GM12865 (cell line): ENCODE data around the gene DENND1B.

Source experiments
- DNase-seq: peaks from one replicate; pipeline ENCODE4 v3.0.0; 2010; ENCODE audit warnings: low read depth
- H3K4me3 ChIP-seq: 2 replicates; pipeline ENCODE4 v1.5.1; 2011; ENCODE audit warnings: mild to moderate bottlenecking, low read depth, low read length, control low read depth
- CTCF ChIP-seq: IDR thresholded peaks from 2 replicates; pipeline ENCODE4 v1.5.1; 2011; ENCODE audit warnings: low read length, control low read depth, low read depth, inconsistent platforms; ENCODE audit not compliant: insufficient read depth; ENCODE audit errors: missing control alignments

Gene DENND1B

GRCh38 chr1:197553281-197553680 is 222.0 kb downstream of the DENND1B start:
- DNase-seq = no peak
- no peak overlapping the region for H3K4me3 ChIP-seq
- TF ChIP-seq CTCF = no peak

- H3K4me3 ChIP-seq = no peak overlapping the region
- TF ChIP-seq CTCF = no peak
- no peak for DNase-seq
Observed at GRCh38 chr1:197546989-197547388, 228.3 kb downstream of the DENND1B start.

- no peak overlapping the region for H3K4me3 ChIP-seq
- DNase-seq = no peak
- no peak for TF ChIP-seq CTCF
Observed at GRCh38 chr1:197544553-197544952, 230.7 kb downstream of the DENND1B start.

GRCh38 chr1:197544130-197544529 is 231.2 kb downstream of the DENND1B start:
- no peak overlapping the region for H3K4me3 ChIP-seq
- no peak for DNase-seq
- TF ChIP-seq CTCF = no peak

GRCh38 chr1:197541411-197541810 is 233.9 kb downstream of the DENND1B start:
- H3K4me3 ChIP-seq = no peak overlapping the region
- DNase-seq = no peak
- TF ChIP-seq CTCF = no peak

- no peak overlapping the region for H3K4me3 ChIP-seq
- TF ChIP-seq CTCF = peak; percentile 34
- peak; percentile 23 for DNase-seq
Observed at GRCh38 chr1:197526736-197527371, 248.4 kb downstream of the DENND1B start.

- TF ChIP-seq CTCF = peak; percentile 57
- no peak overlapping the region for H3K4me3 ChIP-seq
- peak; percentile 56 for DNase-seq
Observed at GRCh38 chr1:197521118-197521739, 254.1 kb downstream of the DENND1B start.
